Fibroblast of skin of right quadriceps (primary cell): ENCODE data around the gene CHCHD4.
"Not testable (repeated sequence)": the region's sequence is repeated elsewhere in the genome, so short reads cannot be mapped to it uniquely, and the experiment has no call there.

ENCODE experiments used
- DNase-seq: peaks from one replicate; pipeline ENCODE4 v3.0.0-alpha.2; 2013

CHCHD4 gene

GRCh38 chr3:14133876-14134275, 9.2 kb upstream of the CHCHD4 start:
- DNase-seq: no peak

- no peak for DNase-seq
Observed at GRCh38 chr3:14133188-14133800, 8.6 kb upstream of the CHCHD4 start.

- no peak for DNase-seq
Observed at GRCh38 chr3:14132689-14133088, 8.0 kb upstream of the CHCHD4 start.

DNA sequence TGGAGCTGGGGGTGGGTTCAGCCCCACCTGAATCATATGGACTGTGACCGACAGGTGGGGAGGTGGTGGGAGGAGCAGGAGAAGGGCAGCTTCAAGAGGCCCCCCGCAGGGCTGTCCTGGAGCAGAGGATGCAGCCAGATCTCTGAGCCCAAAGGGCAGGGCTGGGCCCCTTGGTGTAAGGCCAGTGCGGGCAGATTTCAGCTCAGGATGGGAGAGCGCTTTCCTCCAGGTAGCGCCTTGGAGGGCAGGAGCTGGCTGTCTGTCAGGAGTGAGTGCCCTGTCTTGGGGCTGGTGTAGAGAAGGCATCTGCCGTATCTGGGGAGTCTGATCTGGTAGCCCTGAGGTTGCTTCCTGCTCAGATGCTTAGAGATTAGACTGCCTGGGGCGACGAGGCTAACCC, 7.5 kb upstream of the CHCHD4 start:
- DNase-seq: no peak

GRCh38 chr3:14131134-14131533, 6.5 kb upstream of the CHCHD4 start:
- no peak for DNase-seq

GRCh38 chr3:14130707-14131106, 6.0 kb upstream of the CHCHD4 start:
- no peak for DNase-seq

DNA sequence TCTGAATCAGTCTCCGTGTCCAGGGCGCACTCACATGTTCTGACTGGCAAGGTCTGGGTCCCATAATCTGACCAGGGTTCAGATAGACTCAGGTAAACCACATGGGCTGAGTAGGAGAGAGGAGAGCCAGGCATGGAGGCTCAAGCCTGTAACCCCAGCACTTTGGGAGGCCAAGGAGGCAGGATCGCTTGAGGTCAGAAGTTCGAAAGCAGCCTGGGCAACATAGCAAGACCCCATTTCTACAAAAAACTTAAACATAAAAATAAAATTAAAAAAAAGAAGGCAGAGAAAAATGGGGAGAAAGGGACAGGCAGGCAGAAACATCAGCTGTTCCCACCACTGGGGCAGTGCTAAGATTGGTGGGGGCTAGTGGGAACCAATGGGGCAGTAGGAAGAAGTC, 5.6 kb upstream of the CHCHD4 start:
- no peak for DNase-seq

DNA sequence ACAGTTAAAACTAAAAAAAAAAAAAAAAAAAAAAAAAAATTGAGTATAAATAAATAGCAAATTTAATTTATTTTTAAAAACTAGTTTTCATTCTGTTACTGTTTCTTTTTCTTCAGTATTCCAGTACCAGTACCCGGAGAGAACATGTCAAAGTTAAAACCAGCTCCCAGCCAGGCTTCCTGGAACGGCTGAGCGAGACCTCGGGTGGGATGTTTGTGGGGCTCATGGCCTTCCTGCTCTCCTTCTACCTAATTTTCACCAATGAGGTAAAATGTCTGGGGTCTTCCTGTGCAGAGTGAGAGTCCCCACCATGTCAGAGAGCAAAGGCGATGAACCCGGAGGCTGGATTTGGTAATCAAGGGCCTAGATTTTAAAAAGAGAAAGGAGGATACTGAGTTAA, 4.6 kb upstream of the CHCHD4 start:
- no peak for DNase-seq

- DNase-seq: no peak
Observed at GRCh38 chr3:14128724-14129123, 4.1 kb upstream of the CHCHD4 start.

DNA sequence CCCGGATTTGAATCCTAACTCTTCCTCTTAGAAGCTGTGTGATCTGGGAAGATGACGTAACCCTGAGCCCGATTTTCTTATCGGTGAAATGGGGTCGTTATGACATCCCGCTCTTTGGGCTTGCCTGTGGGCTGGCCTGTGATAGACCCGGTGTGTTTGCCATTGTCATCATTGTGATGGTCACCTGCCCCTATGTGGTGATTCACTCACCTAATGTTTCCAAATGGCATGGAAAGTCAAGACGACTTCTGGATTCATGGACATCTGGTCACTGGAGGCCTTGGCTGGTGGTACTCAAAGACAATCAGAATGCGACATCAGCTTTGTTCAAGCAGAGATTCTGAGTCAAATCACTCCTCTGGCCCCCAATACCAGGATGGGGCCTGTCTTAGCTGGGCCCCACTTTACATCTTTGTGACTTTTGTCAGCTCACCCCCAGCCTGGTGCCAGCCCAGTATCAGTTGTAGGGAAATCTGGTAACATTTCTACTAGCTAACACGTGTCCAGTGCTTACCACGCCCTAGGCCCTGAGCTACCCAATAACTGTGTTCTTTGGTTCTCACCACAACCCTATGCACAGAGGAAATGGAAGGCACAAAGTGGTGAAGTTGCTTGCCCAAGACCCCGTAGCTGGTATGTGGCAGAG, 3.0 kb upstream of the CHCHD4 start:
- no peak for DNase-seq

DNA sequence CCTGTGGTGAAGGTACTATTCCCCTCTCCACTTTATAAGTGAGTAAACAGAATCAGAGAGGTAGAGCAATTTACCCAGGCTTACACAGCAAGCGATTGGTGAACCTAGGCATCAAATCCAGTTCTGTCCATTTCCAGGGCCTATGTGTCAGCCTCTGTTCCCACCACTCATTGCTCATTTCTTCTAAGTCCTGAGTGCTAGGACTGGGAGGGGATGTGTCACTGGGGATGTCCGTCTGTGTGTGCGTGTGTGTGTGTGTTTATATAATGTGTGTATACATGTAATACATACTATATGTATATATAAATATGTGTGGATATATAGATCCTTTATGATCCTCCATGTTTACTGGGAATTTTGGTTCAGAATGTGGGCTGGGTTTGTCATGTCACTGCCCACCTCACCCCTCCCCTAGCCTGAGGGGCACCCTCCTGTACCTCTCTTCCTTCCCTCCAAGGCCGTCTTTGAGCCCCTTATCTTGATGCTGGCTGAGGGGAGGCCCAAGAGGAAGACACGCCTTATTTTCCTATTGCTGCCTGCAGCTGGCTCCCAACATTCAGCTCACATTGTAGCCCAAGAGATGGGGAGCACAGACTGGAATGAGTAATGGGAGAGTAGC, 2.3 kb upstream of the CHCHD4 start:
- no peak for DNase-seq

- no peak for DNase-seq
Observed at GRCh38 chr3:14126017-14126886, 1.6 kb upstream of the CHCHD4 start.

- DNase-seq: peak; percentile 96
Observed at GRCh38 chr3:14125193-14126016, 735 bp upstream of the CHCHD4 start.

DNA sequence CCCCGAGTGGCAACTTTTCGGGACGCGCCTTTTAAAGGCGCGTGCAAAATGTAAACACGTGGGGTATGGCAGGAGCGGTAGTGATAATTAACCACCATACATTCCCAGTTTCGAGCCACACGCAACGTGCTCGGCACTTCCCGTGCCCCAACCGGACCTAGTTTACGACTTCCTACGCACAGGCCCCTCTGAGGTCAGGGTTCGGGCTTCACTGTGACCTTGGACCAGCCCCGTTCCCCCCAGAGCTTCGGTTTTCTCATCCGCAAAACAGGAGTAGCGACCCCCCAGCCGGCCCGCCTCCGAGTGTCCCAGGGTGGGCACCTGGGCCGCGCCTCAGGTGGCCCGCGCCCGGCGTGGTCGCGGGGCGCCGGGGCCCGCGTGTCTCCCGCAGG, 451 bp downstream of the CHCHD4 start:
- DNase-seq: peak; percentile 31

DNA sequence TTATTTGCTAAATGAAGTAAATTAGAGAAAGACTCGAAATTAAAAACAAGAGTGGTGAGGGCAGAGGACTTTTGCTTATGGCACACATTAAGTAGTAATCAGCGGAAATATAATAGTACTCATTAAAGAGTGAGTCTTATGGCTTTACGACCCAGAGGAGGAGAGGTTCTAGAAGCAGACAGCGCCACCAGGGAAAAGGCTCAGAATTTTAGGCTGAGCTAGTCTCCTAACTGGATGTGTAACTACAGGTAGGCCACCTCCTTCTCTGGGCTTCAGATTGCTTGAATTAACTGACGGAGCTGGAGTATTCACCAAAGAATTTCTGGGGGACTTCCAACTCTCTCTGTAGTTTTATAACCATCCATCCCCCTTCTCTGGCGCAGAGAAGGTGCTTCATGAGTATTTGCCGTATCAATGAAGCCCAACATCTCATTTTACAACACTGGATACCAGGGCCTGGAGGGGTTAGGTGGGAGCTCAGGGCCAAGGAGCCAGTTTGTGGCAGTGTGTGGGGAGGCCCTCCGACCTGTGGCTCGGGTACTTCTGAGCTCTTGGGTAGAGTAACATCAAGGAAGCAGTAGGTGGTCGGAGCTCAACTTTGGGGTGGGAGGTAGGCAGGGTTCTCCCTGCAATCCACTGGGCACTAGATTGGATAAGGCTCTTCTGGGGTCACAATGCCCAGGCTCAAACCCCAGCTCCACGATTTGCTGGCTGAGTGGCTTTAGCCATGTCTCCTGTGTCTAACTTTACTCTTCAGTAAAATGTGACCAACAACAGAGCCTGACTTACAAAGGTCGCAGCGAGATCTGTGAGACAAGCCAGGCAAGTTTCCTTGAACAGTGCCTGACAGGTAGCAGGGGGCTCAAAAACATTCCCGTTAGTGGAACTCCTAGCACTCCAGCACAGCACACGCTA, 1.1 kb downstream of the CHCHD4 start:
- DNase-seq: no peak

DNA sequence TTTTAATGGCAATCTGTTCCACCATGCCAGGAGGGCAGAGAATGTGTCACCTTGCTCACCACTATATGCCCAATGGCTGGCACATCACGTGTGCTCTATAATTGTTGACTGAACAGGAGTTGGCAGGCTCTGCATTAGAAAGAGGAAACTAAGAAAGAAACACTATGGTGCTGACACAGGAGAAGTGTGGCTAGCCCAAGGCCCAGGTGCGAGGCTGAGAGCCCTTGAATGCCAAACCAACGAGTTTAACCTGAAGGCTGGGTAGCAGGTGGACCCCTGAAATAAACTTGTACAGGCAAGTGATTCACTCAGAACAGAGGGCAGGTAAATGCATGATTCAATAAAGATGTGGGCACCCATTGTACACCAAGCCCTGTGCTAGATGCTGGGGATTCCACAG, 2.4 kb downstream of the CHCHD4 start:
- no peak for DNase-seq

- DNase-seq: no peak
Observed at GRCh38 chr3:14121859-14122258, 2.8 kb downstream of the CHCHD4 start.

- DNase-seq: not testable (repeated sequence)
Observed at GRCh38 chr3:14120921-14121448, 3.7 kb downstream of the CHCHD4 start.

DNA sequence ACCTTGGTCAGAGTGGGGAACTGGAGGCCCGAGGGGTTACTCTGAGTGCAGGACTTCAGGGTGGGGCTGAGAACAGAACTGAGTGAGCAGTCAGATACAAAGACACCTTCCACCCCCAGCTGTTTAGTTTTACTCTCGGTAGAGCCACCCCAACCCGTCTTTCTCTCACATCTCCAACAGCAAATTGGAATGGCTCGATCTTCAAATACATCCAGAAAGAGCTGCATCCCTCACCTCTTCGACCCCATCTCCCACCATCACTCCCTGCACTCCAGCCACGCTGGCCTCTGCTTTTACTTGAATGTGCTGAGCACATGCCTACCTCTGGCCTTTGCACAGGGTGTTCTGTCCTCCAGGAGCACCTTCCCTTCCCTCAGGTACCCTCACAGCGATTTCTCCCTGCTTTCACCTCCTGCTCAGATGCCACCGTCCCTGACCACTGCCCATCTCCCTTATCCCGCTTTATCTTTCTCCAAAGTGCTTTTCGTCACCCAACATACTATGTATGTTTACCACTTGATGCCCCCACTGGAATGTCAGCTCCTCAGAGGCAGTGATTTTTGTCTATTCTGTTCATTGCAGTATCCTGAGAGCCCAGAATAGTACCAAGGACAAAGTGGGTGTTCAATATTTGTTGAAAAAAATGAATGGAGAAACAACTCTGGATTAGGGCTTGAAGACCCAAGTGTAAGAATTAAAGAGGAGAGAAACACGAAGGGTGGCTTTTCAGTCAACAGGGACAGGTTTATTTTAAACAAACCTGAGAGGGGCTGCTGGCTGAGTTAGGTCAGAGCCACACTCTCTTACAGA, 4.4 kb downstream of the CHCHD4 start:
- DNase-seq: no peak

DNA sequence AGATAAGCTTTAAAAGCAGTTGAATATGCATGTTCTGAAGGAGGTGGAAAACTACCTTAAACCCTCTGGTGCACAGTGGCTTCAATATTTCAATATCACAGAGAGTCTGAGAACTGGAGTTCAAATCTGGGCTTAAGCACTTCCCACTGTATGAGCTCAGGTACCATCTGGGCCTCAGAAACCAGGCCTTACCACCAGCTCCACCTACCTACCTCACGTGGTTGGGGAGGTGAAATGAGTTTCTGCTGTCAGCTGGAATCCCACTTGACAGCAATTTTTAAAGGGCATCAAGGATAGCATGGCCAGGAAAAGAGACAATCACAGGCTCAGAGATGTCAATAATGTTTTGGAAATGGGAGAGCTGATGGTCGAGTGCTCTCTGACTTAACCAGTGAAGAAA, 5.0 kb downstream of the CHCHD4 start:
- DNase-seq: no peak
